Osteocyte (in vitro differentiated cells): ENCODE measurements around the gene ZNF837. TPM values are rescaled to one million over a fixed set of nuclear protein-coding genes. Genes with fewer than 3 reads are reported as not detected.
"Not testable (repeated sequence)": the region's sequence is repeated elsewhere in the genome, so short reads cannot be mapped to it uniquely, and the experiment has no call there.

Experiments used
- DNase-seq: peaks from one replicate; pipeline ENCODE4 v3.0.0; 2021; ENCODE audit warnings: mixed read lengths; ENCODE audit not compliant: unreplicated experiment; ENCODE audit errors: extremely low spot score
- H3K27ac Mint-ChIP-seq: one replicate; pipeline ENCODE4 v1.8.0; 2021; ENCODE audit warnings: mild to moderate bottlenecking, mixed read lengths; ENCODE audit not compliant: unreplicated experiment
- H3K27me3 Mint-ChIP-seq: one replicate; pipeline ENCODE4 v1.8.0; 2021; ENCODE audit warnings: mixed read lengths; ENCODE audit not compliant: unreplicated experiment
- H3K36me3 Mint-ChIP-seq: one replicate; pipeline ENCODE4 v1.8.0; 2021; ENCODE audit warnings: mixed read lengths; ENCODE audit not compliant: unreplicated experiment
- H3K4me1 Mint-ChIP-seq: one replicate; pipeline ENCODE4 v1.8.0; 2021; ENCODE audit warnings: mixed read lengths; ENCODE audit not compliant: unreplicated experiment
- H3K4me3 Mint-ChIP-seq: one replicate; pipeline ENCODE4 v1.8.0; 2021; ENCODE audit warnings: mild to moderate bottlenecking, moderate library complexity, mixed read lengths; ENCODE audit not compliant: unreplicated experiment
- H3K9me3 Mint-ChIP-seq: one replicate; pipeline ENCODE4 v1.8.0; 2021; ENCODE audit warnings: mixed read lengths; ENCODE audit not compliant: unreplicated experiment
- CTCF ChIP-seq: fragments of 200-600 bp; sonication (generic); IDR thresholded peaks from 2 replicates; pipeline ENCODE4 v1.5.0; 2021; ENCODE audit warnings: antibody characterized with exemption, mild to moderate bottlenecking, moderate library complexity
- total RNA-seq: library from RNA; stranded (reverse); gene quantifications from 2 replicates; pipeline ENCODE4 v1.2.1, GENCODE V29; 2021

Gene ZNF837
- total RNA-seq, 1 donor from 2014 or later = 3.0 TPM

DNA sequence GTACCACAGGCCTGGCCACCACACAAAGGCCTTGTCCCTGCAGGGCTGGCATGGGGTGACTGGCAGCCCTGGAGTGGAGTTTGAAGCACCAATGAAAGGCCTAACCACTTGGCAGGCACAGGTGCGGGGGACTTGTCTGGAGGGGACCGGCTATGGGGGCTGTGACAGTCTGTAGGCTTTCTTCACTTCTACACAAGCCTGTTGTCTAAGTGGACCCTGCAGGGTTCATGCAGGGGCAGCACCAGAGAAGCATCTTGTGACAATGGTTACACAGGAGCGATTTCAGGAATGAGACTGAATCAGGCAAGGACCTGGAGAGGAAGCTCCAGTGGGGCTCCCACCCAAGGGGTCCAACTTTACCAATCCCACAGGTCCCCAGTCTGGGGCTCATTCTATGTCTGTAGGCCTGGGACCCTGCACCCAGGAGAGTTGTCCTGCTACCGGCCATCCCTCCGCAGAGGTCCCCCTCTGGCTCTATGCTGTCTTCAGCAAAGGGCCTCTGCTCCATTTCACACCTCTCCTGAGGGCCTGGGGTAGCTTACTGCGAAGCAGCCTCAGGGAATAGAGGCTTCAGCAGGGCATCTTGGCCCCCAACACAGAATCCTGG lies 2.3 kb upstream of the ZNF837 start:
- H3K4me3 Mint-ChIP-seq = no peak overlapping the region
- peaks cover 39% of the 10 kb centered on the region for H3K4me1 Mint-ChIP-seq
- H3K27ac Mint-ChIP-seq = no peak overlapping the region

DNA sequence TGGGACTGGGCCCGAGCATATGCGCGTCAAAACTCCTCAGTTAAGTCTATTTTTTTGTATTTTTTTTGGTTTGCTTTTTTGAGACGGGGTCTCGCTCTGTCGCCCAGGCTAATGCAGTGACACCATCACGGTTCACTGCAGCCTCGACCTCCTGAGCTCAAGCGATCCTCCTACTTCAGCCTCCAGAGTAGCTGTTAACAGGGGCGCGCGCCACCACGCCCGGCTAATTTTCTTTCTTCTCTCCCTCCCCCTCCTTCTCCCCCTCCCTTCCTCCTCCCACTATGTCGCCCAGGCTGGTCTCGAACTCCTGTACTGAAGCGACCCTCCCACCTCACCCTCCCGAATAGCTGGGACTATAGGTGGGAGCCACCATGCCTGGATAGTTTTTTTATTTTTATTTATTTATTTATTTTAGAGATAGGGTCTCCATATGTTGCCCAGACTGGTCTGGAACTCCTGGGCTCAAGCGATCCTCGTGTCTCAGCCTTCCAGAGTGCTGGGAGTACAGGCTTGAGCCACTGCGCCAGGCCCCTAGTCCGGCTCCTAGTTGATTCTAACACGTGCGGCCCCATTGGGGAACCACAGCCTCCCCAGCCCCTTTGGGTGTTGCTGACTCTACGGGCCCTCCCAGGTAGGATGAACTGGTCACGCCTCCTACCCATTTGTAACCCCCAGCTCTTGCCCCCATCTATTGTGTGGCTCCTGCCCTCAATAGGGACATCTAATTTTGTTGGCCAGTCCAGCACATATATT lies 806 bp upstream of the ZNF837 start:
- Mint-ChIP-seq H3K36me3 (no peaks in the 10 kb centered on the region), H3K27ac (peak overlapping the region; percentile 97), H3K9me3 (no peaks in the 10 kb centered on the region), H3K4me3 (peak overlapping the region; percentile 92), H3K27me3 (no peaks in the 10 kb centered on the region), H3K4me1 (peaks cover 31% of the 10 kb centered on the region)
- no peak for TF ChIP-seq CTCF
- no peak for DNase-seq

More for the DNA sequence above, 2.3 kb upstream of the ZNF837 start:
- no peak for TF ChIP-seq CTCF
- DNase-seq = no peak
- Mint-ChIP-seq H3K36me3 (peaks cover 3% of the 10 kb centered on the region), H3K27me3 (no peaks in the 10 kb centered on the region), H3K9me3 (no peaks in the 10 kb centered on the region)

- no peak for TF ChIP-seq CTCF
- DNase-seq = no peak
- Mint-ChIP-seq H3K9me3 (no peaks in the 10 kb centered on the region), H3K4me1 (peaks cover 22% of the 10 kb centered on the region), H3K36me3 (no peaks in the 10 kb centered on the region), H3K27me3 (no peaks in the 10 kb centered on the region), H3K27ac (peak overlapping the region; percentile 91), H3K4me3 (peak overlapping the region; percentile 92)
These were observed 681 bp downstream of the ZNF837 start for GRCh38 chr19:58380037-58380661.

DNA sequence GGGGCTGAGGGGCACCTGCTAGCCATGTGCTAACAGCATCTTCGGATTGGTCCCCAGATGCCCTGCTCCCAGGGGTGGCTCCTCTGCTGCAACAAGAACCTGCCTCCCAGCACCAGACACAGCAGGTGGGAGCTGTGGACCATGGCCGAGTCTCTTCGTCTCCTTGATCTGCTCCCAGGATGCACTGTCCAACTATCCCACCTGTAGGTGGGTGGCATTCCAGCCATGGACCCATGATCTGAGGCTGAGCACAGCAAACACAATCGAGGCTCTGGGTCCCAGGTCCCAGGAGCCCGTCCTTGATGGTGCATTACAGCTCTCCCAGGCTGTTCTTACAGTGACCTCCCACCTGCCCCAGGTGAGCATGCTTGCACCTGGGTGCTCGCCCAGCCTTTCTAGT lies 1.6 kb downstream of the ZNF837 start:
- no peak for TF ChIP-seq CTCF
- no peaks in the 10 kb centered on the region for H3K27me3 Mint-ChIP-seq
- no peaks in the 10 kb centered on the region for H3K36me3 Mint-ChIP-seq
- DNase-seq = no peak
- H3K9me3 Mint-ChIP-seq = no peaks in the 10 kb centered on the region
- H3K4me1 Mint-ChIP-seq = peaks cover 22% of the 10 kb centered on the region
- no peak overlapping the region for H3K27ac Mint-ChIP-seq
- H3K4me3 Mint-ChIP-seq = peak overlapping the region; percentile 92

- not testable (repeated sequence) for H3K27ac Mint-ChIP-seq, H3K27me3 Mint-ChIP-seq, H3K9me3 Mint-ChIP-seq, H3K4me3 Mint-ChIP-seq, H3K36me3 Mint-ChIP-seq, DNase-seq
- H3K4me1 Mint-ChIP-seq = peaks cover 15% of the 10 kb centered on the region
These were observed 4.1 kb downstream of the ZNF837 start for GRCh38 chr19:58376724-58377123.
